Left ventricle myocardium inferior (tissue), 1 donor: ENCODE measurements around the gene ATAD2B. TPM values are rescaled to one million over a fixed set of nuclear protein-coding genes. Genes with fewer than 3 reads are reported as not detected.

ENCODE experiments used
- DNase-seq: peaks from one replicate; pipeline ENCODE4 v3.0.0-alpha.2; 2020
- H3K27ac ChIP-seq: fragments of 200-600 bp; replicated peaks from 2 replicates; pipeline ENCODE4 v1.8.0; 2021
- H3K27me3 ChIP-seq: fragments of 200-600 bp; 2 replicates; pipeline ENCODE4 v1.8.0; 2021; ENCODE audit warnings: low read depth
- H3K36me3 ChIP-seq: fragments of 200-600 bp; 2 replicates; pipeline ENCODE4 v1.8.0; 2021
- H3K4me1 ChIP-seq: fragments of 200-600 bp; 2 replicates; pipeline ENCODE4 v1.8.0; 2021
- H3K4me3 ChIP-seq: fragments of 200-600 bp; 2 replicates; pipeline ENCODE4 v1.8.0; 2021; ENCODE audit warnings: mild to moderate bottlenecking, moderate library complexity
- H3K9me3 ChIP-seq: fragments of 200-600 bp; replicated peaks from 2 replicates; pipeline ENCODE4 v1.8.0; 2021
- CTCF ChIP-seq: fragments of 200-600 bp; IDR thresholded peaks from 2 replicates; pipeline ENCODE4 v1.8.0; 2021; ENCODE audit warnings: antibody characterized with exemption, mild to moderate bottlenecking, borderline replicate concordance
- intact Hi-C: fragments of 100-400 bp; cut with micrococcal nuclease; formaldehyde crosslinking; loops from one replicate; pipeline ENCODE4 v1.11.0; 2022
- total RNA-seq: library from RNA; stranded (reverse); fragmentation: NEBNext Ultra II Directional; extraction: Animal tissue kit (Norgen Biotek cat#: 25700); gene quantifications from one replicate; pipeline ENCODE4 v1.2.1, GENCODE V29; 2021
- donor health status: DM: no; HTN: yes; CAD: no; lungs with severe emphysema.

ATAD2B gene
- total RNA-seq, 1 donor from 2014 or later = 7.9 TPM

GRCh38 chr2:23699580-23699925, 227.4 kb downstream of the ATAD2B start:
- Histone ChIP-seq H3K4me3 (no peak overlapping the region), H3K9me3 (no peaks in the 10 kb centered on the region), H3K4me1 (peaks cover 9% of the 10 kb centered on the region), H3K27ac (no peak overlapping the region), H3K36me3 (peaks cover 11% of the 10 kb centered on the region), H3K27me3 (no peaks in the 10 kb centered on the region)
- no peak for TF ChIP-seq CTCF
- no peak for DNase-seq
- intact Hi-C loops = no loop called here

GRCh38 chr2:23698721-23699579, 228.0 kb downstream of the ATAD2B start:
- Histone ChIP-seq H3K27me3 (no peaks in the 10 kb centered on the region), H3K27ac (no peak overlapping the region), H3K9me3 (no peaks in the 10 kb centered on the region), H3K4me3 (no peak overlapping the region), H3K36me3 (peaks cover 9% of the 10 kb centered on the region), H3K4me1 (peaks cover 9% of the 10 kb centered on the region)
- intact Hi-C loops = no loop called here
- TF ChIP-seq CTCF = no peak
- no peak for DNase-seq

Other genes starting within 250 kb of the ATAD2B start
- gene UBXN2A, start 13.3 kb upstream of the ATAD2B start, total RNA-seq = 18.5 TPM
- gene MFSD2B, start 83.0 kb upstream of the ATAD2B start, total RNA-seq = 0.16 TPM
- 8.6 TPM for gene WDCP, start 120.3 kb upstream of the ATAD2B start, total RNA-seq
- gene FKBP1B, start 122.6 kb upstream of the ATAD2B start, total RNA-seq = 2.1 TPM
- 59.7 TPM for gene SF3B6, start 149.2 kb upstream of the ATAD2B start, total RNA-seq
- gene TP53I3, start 157.7 kb upstream of the ATAD2B start, total RNA-seq = 7.5 TPM
- 0.74 TPM for gene PFN4, start 196.2 kb upstream of the ATAD2B start, total RNA-seq
- 29.6 TPM for gene FAM228B, start 196.3 kb upstream of the ATAD2B start, total RNA-seq
- 0.11 TPM for gene FAM228A, start 247.9 kb upstream of the ATAD2B start, total RNA-seq